SK-N-MC (cell line): Measurements from ENCODE around the gene ARR3.

Source experiments
- EZH2 ChIP-seq: fragments of 200-600 bp; sonication (generic); IDR thresholded peaks from one replicate; pipeline ENCODE4 v1.6.1; 2017; ENCODE audit warnings: antibody characterized with exemption
- POLR2AphosphoS5 ChIP-seq: IDR thresholded peaks from 2 replicates; pipeline ENCODE4 v1.6.1; 2012; ENCODE audit warnings: mild to moderate bottlenecking, low read depth, low read length, borderline replicate concordance

- TF ChIP-seq EZH2, result no peak
- TF ChIP-seq POLR2AphosphoS5, result peak; percentile 79
Measured at GRCh38 chrX:70289793-70290770, 21.9 kb downstream of the ARR3 start, which contains the start of the genes KIF4A and PDZD11.
